Measurements from ENCODE around the gene BMPR1A.

DNA sequence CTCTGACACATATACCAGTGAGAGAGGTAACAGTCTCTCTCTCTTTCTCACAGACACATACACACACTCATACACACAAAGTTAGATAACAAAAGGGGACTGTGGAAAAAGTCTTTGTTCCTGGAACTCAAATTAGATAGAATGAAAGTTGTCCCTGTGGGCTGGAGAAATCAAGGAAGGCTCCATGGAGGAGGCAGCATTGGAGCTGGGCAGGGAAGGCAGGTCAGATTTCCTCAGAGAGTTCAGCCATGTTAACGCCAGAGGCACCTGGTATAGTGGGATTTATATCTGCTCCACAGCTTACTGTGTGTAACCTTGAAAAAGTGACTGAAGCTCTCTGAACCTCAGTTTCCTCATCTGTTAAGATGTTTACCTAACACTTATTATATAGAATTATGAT, 49.4 kb upstream of the BMPR1A start:
- no peak for TF ChIP-seq ATAD3A (CRISPR knock-in tag; IDR thresholded peaks at IDR 0.05)
- TF ChIP-seq SETDB1 (CRISPR knock-in tag; IDR thresholded peaks at IDR 0.05; ENCODE audit: borderline replicate concordance): no peak

All from HepG2 (cell line).